GM12875 (cell line): ENCODE results near the gene SMURF1.

Source experiments
- H3K4me3 ChIP-seq: one replicate; pipeline ENCODE4 v1.5.1; 2011; ENCODE audit warnings: low read depth, low read length, control low read depth
- CTCF ChIP-seq: IDR thresholded peaks from 2 replicates; pipeline ENCODE4 v1.5.1; 2011; ENCODE audit warnings: low read depth, mild to moderate bottlenecking, control low read depth, inconsistent platforms, low read length, moderate library complexity, borderline replicate concordance; ENCODE audit not compliant: insufficient read depth

The SMURF1 gene

DNA sequence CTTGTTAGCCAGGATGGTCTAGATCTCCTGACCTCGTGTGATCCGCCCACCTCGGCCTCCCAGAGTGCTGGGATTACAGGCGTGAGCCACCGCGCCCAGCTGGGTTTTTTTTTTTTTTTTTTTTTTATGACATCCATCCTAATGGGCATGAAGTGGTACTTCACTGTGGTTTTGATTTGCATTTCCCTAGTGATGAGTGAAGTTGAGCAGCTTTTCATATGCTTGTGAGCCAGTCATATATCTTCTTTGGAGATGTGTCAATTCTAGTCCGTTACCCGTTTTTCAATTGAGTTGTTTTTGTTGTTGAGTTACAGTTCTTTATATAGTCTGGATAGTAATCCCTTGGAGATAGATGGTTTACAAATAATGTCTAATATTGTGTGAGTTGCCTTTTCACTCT, 127.7 kb downstream of the SMURF1 start:
- no peak overlapping the region for H3K4me3 ChIP-seq
- TF ChIP-seq CTCF: no peak

GRCh38 chr7:99014113-99014985, 129.6 kb downstream of the SMURF1 start:
- no peak overlapping the region for H3K4me3 ChIP-seq
- TF ChIP-seq CTCF: no peak

DNA sequence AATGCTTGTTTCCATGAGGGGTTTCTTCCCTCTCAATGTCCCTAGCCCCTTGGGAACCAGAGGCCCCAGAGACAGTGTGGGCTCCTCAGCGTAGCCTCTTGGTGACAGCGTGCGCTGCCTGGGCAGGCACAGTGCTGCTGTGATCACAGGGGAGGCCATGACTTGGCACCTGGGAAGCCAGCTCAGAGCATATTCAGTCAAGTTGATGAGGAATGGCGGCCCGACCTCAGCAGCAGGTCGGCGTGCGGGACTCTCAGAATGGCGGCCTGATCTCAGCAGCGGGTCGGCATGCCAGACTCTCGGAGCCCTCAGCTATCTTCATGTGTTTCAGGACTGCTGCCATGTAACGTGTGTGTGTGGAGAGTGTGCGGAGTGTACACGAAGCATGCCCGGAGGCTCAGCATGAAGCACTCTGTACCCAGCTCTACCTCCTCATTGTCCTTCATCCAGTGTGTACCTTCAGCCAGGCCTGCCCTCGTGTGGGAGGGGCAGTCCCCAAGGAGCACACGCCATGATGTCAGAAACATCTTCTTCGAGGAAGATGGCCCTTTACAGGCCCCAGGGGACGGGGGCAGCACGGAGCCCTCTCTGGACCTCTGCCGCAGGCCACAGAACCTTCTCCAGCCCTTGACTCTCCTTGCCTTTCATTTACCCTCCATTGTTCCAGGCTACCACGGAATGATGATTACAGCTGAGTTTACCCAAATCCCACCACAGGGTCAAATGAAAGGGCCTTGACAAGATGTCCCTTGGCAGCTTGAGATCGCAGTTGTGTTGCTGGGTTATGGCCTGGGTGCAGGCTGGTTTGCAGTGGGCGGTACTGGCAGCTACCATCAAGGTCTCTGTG, 130.4 kb downstream of the SMURF1 start:
- H3K4me3 ChIP-seq: no peak overlapping the region
- no peak for TF ChIP-seq CTCF

DNA sequence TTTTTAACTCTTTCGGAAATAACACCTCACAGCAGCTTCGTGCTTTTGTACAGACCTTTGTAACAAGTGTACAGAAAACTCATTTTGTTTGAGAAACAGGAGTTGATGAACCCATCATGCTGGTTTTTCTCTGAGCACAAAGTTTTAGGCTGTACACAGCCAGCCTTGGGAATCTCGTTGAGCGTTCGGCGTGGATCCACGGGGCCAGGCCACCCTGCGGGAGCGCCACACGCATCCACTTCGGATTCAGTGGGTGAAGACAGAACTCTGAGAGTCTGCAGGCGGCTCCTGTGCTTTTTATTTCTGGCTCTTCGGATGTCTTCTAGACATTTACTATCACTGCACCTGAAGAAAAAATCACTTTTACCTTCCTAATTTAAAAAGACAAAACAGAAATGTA, 131.2 kb downstream of the SMURF1 start:
- TF ChIP-seq CTCF: no peak
- H3K4me3 ChIP-seq: no peak overlapping the region

- no peak overlapping the region for H3K4me3 ChIP-seq
- no peak for TF ChIP-seq CTCF
Measured at GRCh38 chr7:99011706-99012404, 132.1 kb downstream of the SMURF1 start.

DNA sequence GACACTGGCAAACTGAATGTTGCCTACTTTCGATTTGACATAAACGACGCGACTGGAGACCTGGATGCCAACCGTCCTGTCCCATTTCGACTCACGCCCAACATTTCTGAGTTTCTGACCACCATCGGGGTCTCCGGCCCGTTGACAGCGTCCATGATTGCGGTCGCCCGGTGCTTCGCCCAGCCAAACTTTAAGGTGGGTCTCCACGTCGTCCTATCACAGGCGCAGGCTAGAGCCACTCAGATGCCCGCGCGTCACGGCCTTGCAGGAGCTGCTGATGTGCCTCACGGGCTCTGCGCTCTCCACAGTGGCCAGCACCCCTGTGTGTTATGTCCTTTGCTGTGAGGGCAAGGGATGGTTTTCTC, 132.6 kb downstream of the SMURF1 start:
- TF ChIP-seq CTCF: no peak
- H3K4me3 ChIP-seq: no peak overlapping the region
